AG09309 (cell line): Measurements from ENCODE around the gene MS4A6E.

ENCODE experiments used
- DNase-seq: peaks from one replicate; pipeline ENCODE4 v3.0.0-alpha.2; 2010; ENCODE audit warnings: low read depth
- H3K4me3 ChIP-seq: 2 replicates; pipeline ENCODE4 v1.5.1; 2011; ENCODE audit warnings: mild to moderate bottlenecking, low read depth, low read length, moderate library complexity; ENCODE audit not compliant: control insufficient read depth
- CTCF ChIP-seq: IDR thresholded peaks from 2 replicates; pipeline ENCODE4 v1.5.1; 2011; ENCODE audit warnings: mild to moderate bottlenecking, low read depth, low read length, inconsistent platforms; ENCODE audit not compliant: insufficient read depth, control insufficient read depth; ENCODE audit errors: missing control alignments

The MS4A6E gene

GRCh38 chr11:60377401-60378136 lies 50.5 kb downstream of the MS4A6E start:
- DNase-seq: no peak
- H3K4me3 ChIP-seq: no peak overlapping the region
- no peak for TF ChIP-seq CTCF

- TF ChIP-seq CTCF: no peak
- DNase-seq: no peak
- no peak within 1 kb of the TSS for H3K4me3 ChIP-seq
Measured at GRCh38 chr11:60378354-60378753, 51.3 kb downstream of the MS4A6E start, which contains the start of gene MS4A7. TSS of gene MS4A7 (plus strand) at chr11:60378532. CDS start at chr11:60383142, 4,610 bp downstream.

- no peak for DNase-seq
- H3K4me3 ChIP-seq: no peak overlapping the region
- TF ChIP-seq CTCF: no peak
Measured at GRCh38 chr11:60389279-60389910, 62.3 kb downstream of the MS4A6E start.

GRCh38 chr11:60390419-60390818 lies 63.4 kb downstream of the MS4A6E start:
- TF ChIP-seq CTCF: no peak
- no peak for DNase-seq
- H3K4me3 ChIP-seq: no peak overlapping the region
